Measurements from ENCODE around the gene H2BK1. TPM values are rescaled to one million over a fixed set of nuclear protein-coding genes. Genes with fewer than 3 reads are reported as not detected.

H2BK1 gene
- total RNA-seq, 6 experiments from 2014 or later: not detected

DNA sequence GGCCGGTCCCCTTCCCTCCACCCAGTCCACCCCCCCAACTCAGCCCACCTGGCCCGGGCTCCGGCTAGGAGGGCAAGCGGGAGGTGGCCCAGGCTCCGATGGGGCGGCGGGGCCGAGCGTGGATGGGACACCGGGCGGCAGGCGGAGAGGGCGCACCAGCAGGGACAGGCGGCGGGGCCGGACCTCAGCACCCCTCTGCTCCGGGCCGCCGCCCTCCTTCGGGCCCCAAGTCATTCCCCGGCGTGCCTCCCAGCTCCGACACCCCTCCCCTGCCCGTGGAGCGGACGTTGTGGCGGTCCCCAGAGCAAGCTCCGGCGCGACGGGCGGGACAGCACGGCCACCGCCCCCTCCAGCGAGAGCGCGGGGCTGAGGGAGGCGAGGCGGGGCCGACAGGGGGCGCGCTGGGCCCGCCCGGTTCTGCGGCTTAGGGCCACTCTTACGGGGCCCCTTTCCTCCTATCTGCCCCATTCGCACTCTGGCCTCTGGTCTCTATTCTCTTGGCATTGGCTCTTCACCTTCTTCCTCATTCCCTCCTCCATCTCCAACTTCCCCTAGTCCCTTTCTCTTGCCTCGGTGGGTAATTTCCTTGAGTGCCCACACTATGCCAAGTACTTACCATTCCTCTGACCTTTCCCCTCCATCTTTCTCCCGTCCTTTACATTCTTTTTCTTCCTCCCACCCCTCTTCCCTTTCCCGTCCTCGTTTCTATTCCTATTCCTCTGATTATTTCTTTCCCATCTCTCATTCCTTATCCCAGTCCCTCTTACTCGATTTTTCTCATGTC lies 42.1 kb downstream of the H2BK1 start:
- intact Hi-C loops (cut with DNase I): no loop called here
- H3K27ac ChIP-seq: no peak overlapping the region
- 4% methylated on average over 10 of the region's 52 CpGs for WGBS (ENCODE audit: insufficient coverage, low coverage, low lambda C conversion rate, missing lambda C conversion rate)
- peak in 1 of 3 donors; percentile 43 for DNase-seq
- peaks cover 0 to 16% (median 4%) of the 10 kb centered on the region in 4 donors for H3K4me1 ChIP-seq
- no peaks in the 10 kb centered on the region for H3K36me3 ChIP-seq
- H3K9me3 ChIP-seq: no peaks in the 10 kb centered on the region
- peak overlapping the region; percentile 26 to 42 (median 29) for H3K4me3 ChIP-seq
- peaks cover 4 to 18% of the 10 kb centered on the region in 2 donors for H3K27me3 ChIP-seq
- TF ChIP-seq, protein P1, sequence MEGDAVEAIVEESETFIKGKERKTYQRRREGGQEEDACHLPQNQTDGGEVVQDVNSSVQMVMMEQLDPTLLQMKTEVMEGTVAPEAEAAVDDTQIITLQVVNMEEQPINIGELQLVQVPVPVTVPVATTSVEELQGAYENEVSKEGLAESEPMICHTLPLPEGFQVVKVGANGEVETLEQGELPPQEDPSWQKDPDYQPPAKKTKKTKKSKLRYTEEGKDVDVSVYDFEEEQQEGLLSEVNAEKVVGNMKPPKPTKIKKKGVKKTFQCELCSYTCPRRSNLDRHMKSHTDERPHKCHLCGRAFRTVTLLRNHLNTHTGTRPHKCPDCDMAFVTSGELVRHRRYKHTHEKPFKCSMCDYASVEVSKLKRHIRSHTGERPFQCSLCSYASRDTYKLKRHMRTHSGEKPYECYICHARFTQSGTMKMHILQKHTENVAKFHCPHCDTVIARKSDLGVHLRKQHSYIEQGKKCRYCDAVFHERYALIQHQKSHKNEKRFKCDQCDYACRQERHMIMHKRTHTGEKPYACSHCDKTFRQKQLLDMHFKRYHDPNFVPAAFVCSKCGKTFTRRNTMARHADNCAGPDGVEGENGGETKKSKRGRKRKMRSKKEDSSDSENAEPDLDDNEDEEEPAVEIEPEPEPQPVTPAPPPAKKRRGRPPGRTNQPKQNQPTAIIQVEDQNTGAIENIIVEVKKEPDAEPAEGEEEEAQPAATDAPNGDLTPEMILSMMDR (IDR thresholded peaks at IDR 0.05): peak; percentile 32 to 69 (median 58)
- TF ChIP-seq POLR2A (IDR thresholded peaks at IDR 0.05): no peak
- peak; percentile 60 to 69 (median 64) for ATAC-seq

DNA sequence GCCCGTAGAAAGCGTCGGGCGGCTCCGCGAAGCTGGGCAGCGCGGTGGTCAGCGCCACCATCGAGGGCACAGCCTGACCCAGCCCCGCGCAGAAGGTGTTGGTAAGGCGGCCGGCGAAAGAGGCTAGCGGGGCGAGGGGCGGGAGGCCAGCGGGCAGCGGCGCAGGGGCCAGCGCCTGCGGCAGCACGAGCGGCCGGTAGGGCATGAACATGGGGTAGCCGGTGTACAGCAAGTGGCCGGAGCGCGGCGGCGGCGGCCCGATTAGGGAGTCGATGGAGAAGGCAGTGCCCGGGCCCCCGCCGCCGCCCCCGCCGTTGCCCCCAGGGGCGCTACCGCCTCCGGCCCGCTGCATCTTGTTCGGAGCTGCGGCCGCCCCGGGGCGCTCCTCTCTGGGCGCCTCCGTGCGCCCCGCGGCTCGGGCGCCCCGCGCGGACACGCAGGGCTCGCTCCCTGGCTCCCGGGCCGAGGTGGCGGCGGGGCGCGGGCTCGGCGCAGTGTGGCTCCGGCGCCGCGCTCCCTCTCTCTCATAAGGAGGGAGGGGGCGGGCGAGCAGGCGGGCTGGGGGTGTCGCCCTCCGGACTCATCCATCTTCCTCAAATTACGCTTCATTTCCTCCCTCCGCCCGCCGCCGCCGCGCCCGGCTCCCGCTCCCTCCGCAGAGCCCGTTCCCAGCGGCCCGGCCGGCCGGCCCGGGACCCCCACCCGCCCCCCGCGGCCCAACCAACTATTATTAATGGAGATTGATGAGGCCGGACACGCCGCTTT lies 42.9 kb downstream of the H2BK1 start, which contains the start of gene GBX1:
Gene GBX1, minus strand, starts transcription at position 498 of the 765 bp plus-strand sequence. Its CDS starts 146 bp downstream, at position 352.
- Histone ChIP-seq H3K27me3 (peaks cover 0 to 18% of the 10 kb centered on the region in 2 donors), H3K9me3 (no peaks in the 10 kb centered on the region), H3K4me3 (peak within 1 kb of the TSS; percentile 26 to 42 (median 29)), H3K27ac (no peak within 1 kb of the TSS), H3K4me1 (peaks cover 0 to 16% (median 4%) of the 10 kb centered on the region in 4 donors), H3K36me3 (no peaks in the 10 kb centered on the region)
- WGBS (ENCODE audit: insufficient coverage, low coverage, low lambda C conversion rate, missing lambda C conversion rate): 0% methylated on average over 7 of the region's 101 CpGs
- intact Hi-C loops (cut with DNase I): no loop called here
- TF ChIP-seq, protein P1 (IDR thresholded peaks at IDR 0.05): no peak
- no peak for TF ChIP-seq POLR2A (IDR thresholded peaks at IDR 0.05)
- peak in 1 of 3 donors; percentile 41 for DNase-seq
- ATAC-seq: peak; percentile 29 to 47 (median 44)

DNA sequence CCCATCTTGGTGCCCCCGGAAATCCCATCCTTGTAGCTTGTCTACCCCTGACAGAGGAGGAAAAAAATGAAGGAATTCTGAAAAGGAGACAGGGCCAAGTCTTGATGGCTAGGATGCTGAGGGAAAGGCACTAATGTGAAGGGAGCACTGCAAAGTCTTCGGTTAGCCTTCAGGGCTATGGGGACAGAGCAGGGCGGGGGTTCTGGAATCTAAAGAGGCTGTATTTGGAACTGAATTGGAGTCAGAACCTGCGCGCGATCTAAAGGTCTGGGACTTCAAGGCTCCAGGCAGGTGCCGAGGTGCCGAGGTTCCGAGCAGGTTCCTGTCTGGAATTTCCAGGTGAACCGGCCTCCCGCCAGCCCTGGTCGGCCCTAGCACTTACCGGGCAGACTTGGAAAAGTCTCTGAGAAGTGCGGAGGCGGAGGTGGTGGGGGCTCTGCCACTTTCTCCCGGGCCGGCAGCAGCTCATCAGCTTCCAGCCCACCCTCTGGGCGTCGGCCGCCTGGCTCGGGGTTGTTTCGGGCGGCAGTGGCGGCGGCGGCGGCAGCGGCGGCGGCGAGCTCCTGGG lies 43.6 kb downstream of the H2BK1 start:
- intact Hi-C loops (cut with DNase I): no loop called here
- no peaks in the 10 kb centered on the region for H3K9me3 ChIP-seq
- H3K4me3 ChIP-seq: peak overlapping the region; percentile 18 to 42 (median 26)
- TF ChIP-seq, protein P1 (IDR thresholded peaks at IDR 0.05): no peak
- no peak for TF ChIP-seq POLR2A (IDR thresholded peaks at IDR 0.05)
- no peak overlapping the region for H3K27ac ChIP-seq
- H3K36me3 ChIP-seq: no peaks in the 10 kb centered on the region
- peaks cover 0 to 16% (median 4%) of the 10 kb centered on the region in 4 donors for H3K4me1 ChIP-seq
- DNase-seq (peak in 1 of 3 donors; percentile 29), ATAC-seq (peak in 1 of 4 donors; percentile 25)
- peaks cover 0 to 18% of the 10 kb centered on the region in 2 donors for H3K27me3 ChIP-seq
- 40% methylated on average over 1 of the region's 31 CpGs for WGBS (ENCODE audit: insufficient coverage, low coverage, low lambda C conversion rate, missing lambda C conversion rate)

DNA sequence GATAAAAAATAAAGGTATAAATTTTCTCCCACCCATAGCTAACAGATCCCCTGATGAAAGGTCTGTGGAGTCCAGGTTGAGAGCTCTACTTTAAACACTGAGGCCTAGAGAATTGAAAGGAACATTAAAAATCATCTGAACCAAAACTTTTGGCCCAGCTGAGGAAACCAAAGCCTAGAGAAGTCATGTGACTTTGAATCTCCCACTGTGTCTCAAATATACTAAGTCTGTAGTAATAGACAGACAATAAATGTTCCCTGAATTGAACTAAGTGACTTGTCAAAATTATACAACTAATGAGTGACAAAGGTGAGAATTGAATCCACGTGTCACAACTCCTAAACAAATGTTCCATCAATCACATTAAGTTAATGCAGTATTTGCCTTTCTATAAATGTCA lies 48.5 kb downstream of the H2BK1 start:
- Histone ChIP-seq H3K27ac (no peak overlapping the region), H3K4me1 (peaks cover 0 to 2% (median under 1%) of the 10 kb centered on the region in 4 donors), H3K27me3 (peaks cover 0 to 2% of the 10 kb centered on the region in 2 donors), H3K36me3 (no peaks in the 10 kb centered on the region), H3K4me3 (no peak overlapping the region), H3K9me3 (no peaks in the 10 kb centered on the region)
- ATAC-seq (no peak), DNase-seq (no peak)
- intact Hi-C loops (cut with DNase I): no loop called here
- TF ChIP-seq, protein P1 (IDR thresholded peaks at IDR 0.05): no peak
- no peak for TF ChIP-seq POLR2A (IDR thresholded peaks at IDR 0.05)
- 82% methylated on average over 1 of the region's 1 CpG for WGBS (ENCODE audit: insufficient coverage, low coverage, low lambda C conversion rate, missing lambda C conversion rate)

Data from right lobe of liver (tissue), 6 donors.